Activated naive CD4-positive, alpha-beta T cell treated with anti-CD3 and anti-CD28 coated beads for 36 hours (primary cell): ENCODE measurements around the gene DAPK1. TPM values are rescaled to one million over a fixed set of nuclear protein-coding genes. Genes with fewer than 3 reads are reported as not detected.

Source experiments
- CTCF ChIA-PET: fragments of 350-600 bp; sonication (Branson Sonifier 250); formaldehyde crosslinking; loops from one replicate; lab custom pipeline; 2021; ENCODE audit warnings: antibody characterized with exemption; lab: Charles Lee
- DNase-seq: peaks from one replicate; pipeline ENCODE4 v3.0.0-alpha.2; 2020
- H3K27ac Mint-ChIP-seq: one replicate; pipeline ENCODE4 v1.8.0; 2021; ENCODE audit warnings: mild to moderate bottlenecking, mixed read lengths
- H3K27me3 Mint-ChIP-seq: one replicate; pipeline ENCODE4 v1.8.0; 2021; ENCODE audit warnings: low read depth, mixed read lengths
- H3K36me3 Mint-ChIP-seq: one replicate; pipeline ENCODE4 v1.8.0; 2021; ENCODE audit warnings: low read depth, mixed read lengths
- H3K4me1 Mint-ChIP-seq: one replicate; pipeline ENCODE4 v1.8.0; 2021; ENCODE audit warnings: low read depth, mixed read lengths
- H3K4me3 Mint-ChIP-seq: one replicate; pipeline ENCODE4 v1.8.0; 2021; ENCODE audit warnings: mild to moderate bottlenecking, moderate library complexity, mixed read lengths
- H3K9me3 Mint-ChIP-seq: one replicate; pipeline ENCODE4 v1.8.0; 2021; ENCODE audit warnings: mixed read lengths
- intact Hi-C: fragments of 100-400 bp; cut with micrococcal nuclease; formaldehyde crosslinking; loops from one replicate; pipeline ENCODE4 v1.15.1; 2023
- total RNA-seq, 2 experiments: library from RNA; stranded (reverse); gene quantifications; one replicate each; pipeline ENCODE4 v1.2.3, GENCODE V29; 2021

DAPK1 gene
- total RNA-seq, 2 experiments from 2014 or later = 0.20 to 0.50 TPM

DNA sequence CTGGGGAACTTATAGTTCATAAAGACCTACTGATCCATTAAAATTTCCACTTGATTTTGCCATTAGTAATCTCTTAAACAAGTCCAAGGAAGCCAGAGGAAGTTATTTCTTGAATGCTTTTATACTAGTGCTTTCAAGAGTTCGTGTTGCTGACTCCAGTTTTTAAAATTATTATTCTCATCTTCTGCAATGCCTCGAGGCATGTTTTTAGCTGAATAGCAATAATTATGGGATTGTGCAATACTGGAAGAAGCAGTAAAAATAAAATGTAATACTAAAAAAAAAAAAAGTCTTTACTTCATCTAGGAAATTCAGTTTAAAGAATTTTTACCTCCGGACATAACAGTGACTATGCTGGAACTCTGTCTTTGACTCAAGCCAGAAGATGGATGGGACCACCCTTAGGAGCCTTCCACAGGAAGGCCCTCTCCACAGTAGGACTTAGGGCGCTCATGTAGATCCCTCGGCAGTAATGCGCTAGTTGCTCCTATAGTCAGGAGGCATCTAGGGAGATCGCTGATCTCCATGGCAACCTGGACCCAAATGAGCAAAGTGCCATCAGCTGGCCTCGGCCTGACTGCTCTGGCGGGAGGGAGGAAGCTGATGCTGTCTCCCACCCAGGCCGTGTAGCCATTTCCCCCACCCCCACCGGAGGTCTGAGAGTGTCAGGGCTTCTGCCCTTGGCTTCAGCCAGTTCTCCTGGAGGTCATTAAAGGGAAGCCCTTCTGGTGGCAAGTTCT is 56.7 kb downstream of the DAPK1 start:
- Mint-ChIP-seq H3K27ac (no peak overlapping the region), H3K36me3 (no peaks in the 10 kb centered on the region), H3K4me3 (no peak overlapping the region), H3K27me3 (peaks cover 10% of the 10 kb centered on the region), H3K9me3 (no peaks in the 10 kb centered on the region), H3K4me1 (no peaks in the 10 kb centered on the region)
- no peak for DNase-seq
- CTCF ChIA-PET = no interaction called here
- intact Hi-C loops = no loop called here

DNA sequence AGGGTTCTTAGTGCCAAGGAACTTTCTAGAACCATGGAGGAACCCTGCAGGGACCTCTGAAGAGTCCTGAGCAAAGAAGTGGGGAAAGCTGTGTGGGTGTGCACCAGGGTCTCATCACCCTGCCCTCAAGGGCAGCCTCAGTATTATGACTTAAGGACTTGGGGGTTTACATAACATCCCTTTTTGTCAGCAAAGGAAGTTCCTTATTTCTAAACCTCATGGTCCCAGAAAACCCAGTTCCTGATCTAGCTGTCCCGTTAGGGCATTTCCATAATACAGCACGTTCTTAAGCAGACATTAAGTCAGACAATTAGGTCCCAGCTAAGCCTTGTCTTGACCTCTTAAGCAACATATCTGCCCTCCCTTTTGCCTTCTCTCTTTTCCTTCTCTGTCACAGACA is 57.3 kb downstream of the DAPK1 start:
- Mint-ChIP-seq H3K27ac (no peak overlapping the region), H3K9me3 (no peaks in the 10 kb centered on the region), H3K4me3 (no peak overlapping the region), H3K27me3 (peaks cover 6% of the 10 kb centered on the region), H3K4me1 (no peaks in the 10 kb centered on the region), H3K36me3 (no peaks in the 10 kb centered on the region)
- no peak for DNase-seq
- CTCF ChIA-PET = no interaction called here
- intact Hi-C loops = no loop called here

- Mint-ChIP-seq H3K27me3 (peaks cover 4% of the 10 kb centered on the region), H3K4me3 (no peak overlapping the region), H3K4me1 (no peaks in the 10 kb centered on the region), H3K36me3 (no peaks in the 10 kb centered on the region), H3K9me3 (no peaks in the 10 kb centered on the region), H3K27ac (no peak overlapping the region)
- intact Hi-C loops = no loop called here
- CTCF ChIA-PET = interaction anchor here (0.7 kb wide), 1 partner anchor 11 kb away, joined by 3 read pairs; no protein-coding TSS in a partner anchor
- no peak for DNase-seq
Observed at GRCh38 chr9:87556039-87556438, 58.4 kb downstream of the DAPK1 start.

- no peak overlapping the region for H3K27ac Mint-ChIP-seq
- no peak overlapping the region for H3K4me3 Mint-ChIP-seq
- no peaks in the 10 kb centered on the region for H3K4me1 Mint-ChIP-seq
- H3K9me3 Mint-ChIP-seq = no peaks in the 10 kb centered on the region
- no peaks in the 10 kb centered on the region for H3K36me3 Mint-ChIP-seq
- DNase-seq = no peak
- CTCF ChIA-PET = interaction anchor here (0.6 to 1.1 kb wide), 2 partner anchors 9 to 12 kb away, joined by 3 read pairs; no protein-coding TSS in a partner anchor
- intact Hi-C loops = no loop called here
- peaks cover 4% of the 10 kb centered on the region for H3K27me3 Mint-ChIP-seq
Observed at GRCh38 chr9:87556821-87557220, 59.2 kb downstream of the DAPK1 start.

GRCh38 chr9:87557996-87558395 is 60.3 kb downstream of the DAPK1 start:
- no peak for DNase-seq
- Mint-ChIP-seq H3K9me3 (no peaks in the 10 kb centered on the region), H3K27me3 (peaks cover 4% of the 10 kb centered on the region), H3K4me1 (no peaks in the 10 kb centered on the region), H3K4me3 (no peak overlapping the region), H3K27ac (no peak overlapping the region), H3K36me3 (no peaks in the 10 kb centered on the region)
- intact Hi-C loops = no loop called here
- CTCF ChIA-PET = interaction anchor here (0.5 kb wide), 1 partner anchor 251 kb away, joined by 4 read pairs; no protein-coding TSS in a partner anchor

- Mint-ChIP-seq H3K4me3 (no peak overlapping the region), H3K27me3 (peaks cover 4% of the 10 kb centered on the region), H3K36me3 (no peaks in the 10 kb centered on the region), H3K9me3 (no peaks in the 10 kb centered on the region), H3K27ac (no peak overlapping the region), H3K4me1 (no peaks in the 10 kb centered on the region)
- DNase-seq = no peak
- intact Hi-C loops = no loop called here
- CTCF ChIA-PET = no interaction called here
Observed at GRCh38 chr9:87558606-87559190, 61.0 kb downstream of the DAPK1 start.

GRCh38 chr9:87562062-87562461 is 64.4 kb downstream of the DAPK1 start:
- H3K4me1 Mint-ChIP-seq = no peaks in the 10 kb centered on the region
- CTCF ChIA-PET = no interaction called here
- intact Hi-C loops = no loop called here
- H3K4me3 Mint-ChIP-seq = no peak overlapping the region
- DNase-seq = no peak
- peaks cover 11% of the 10 kb centered on the region for H3K27me3 Mint-ChIP-seq
- no peaks in the 10 kb centered on the region for H3K36me3 Mint-ChIP-seq
- H3K27ac Mint-ChIP-seq = no peak overlapping the region
- H3K9me3 Mint-ChIP-seq = no peaks in the 10 kb centered on the region

DNA sequence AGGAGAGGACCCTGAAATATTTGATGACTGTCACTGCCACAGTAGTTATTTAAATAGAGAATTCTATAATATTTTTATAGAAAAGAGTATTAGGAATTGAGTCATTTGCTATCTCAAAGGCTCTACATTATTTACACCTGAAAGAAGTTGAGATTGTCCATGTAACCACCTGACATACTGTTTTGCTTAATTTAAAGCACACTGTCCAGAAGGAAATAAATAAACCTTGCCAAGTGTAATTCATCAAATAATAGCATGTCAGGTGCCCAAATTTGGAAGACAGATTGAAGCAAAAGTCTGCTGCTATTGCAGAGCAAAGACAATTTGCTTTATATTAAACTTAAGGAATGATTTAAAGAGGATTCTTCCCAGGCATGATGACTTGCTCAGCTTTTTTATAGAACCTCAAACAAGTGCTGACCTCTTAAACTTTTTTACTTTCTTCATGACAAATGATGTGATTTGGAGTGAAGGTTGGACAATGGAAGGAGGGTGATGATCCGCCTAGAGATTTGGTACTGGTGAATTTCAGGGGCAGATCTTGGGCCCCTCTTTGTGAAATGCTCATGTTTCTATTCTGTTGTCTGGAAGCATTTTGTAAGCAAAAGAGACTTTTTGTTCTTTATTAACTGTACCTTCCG is 65.0 kb downstream of the DAPK1 start:
- intact Hi-C loops = no loop called here
- no peak overlapping the region for H3K4me3 Mint-ChIP-seq
- no peak overlapping the region for H3K27ac Mint-ChIP-seq
- no peak for DNase-seq
- no peaks in the 10 kb centered on the region for H3K36me3 Mint-ChIP-seq
- H3K4me1 Mint-ChIP-seq = no peaks in the 10 kb centered on the region
- CTCF ChIA-PET = no interaction called here
- no peaks in the 10 kb centered on the region for H3K9me3 Mint-ChIP-seq
- H3K27me3 Mint-ChIP-seq = peaks cover 12% of the 10 kb centered on the region

DNA sequence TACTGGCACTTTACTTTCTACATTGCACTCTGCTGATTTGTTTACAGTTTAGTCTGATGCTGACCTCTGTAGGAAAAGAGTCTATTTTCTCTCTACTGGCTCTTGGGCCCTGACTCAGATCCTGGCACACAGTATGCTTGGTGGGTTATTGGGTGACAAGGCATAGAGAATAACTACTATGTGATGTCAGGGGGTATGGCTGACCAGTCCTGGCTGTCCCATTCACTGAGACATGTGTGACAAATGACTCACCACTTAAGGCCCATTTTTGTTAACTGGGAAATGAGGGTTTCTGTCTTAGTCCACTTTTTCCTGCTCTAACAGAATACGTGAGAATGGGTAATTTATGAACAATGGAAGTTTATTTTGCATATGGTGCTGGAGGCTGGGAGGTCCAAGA is 66.4 kb downstream of the DAPK1 start:
- CTCF ChIA-PET = no interaction called here
- no peaks in the 10 kb centered on the region for H3K9me3 Mint-ChIP-seq
- H3K27ac Mint-ChIP-seq = no peak overlapping the region
- no peak overlapping the region for H3K4me3 Mint-ChIP-seq
- intact Hi-C loops = no loop called here
- peaks cover 8% of the 10 kb centered on the region for H3K27me3 Mint-ChIP-seq
- no peaks in the 10 kb centered on the region for H3K4me1 Mint-ChIP-seq
- no peaks in the 10 kb centered on the region for H3K36me3 Mint-ChIP-seq
- no peak for DNase-seq

GRCh38 chr9:87564791-87565241 is 67.1 kb downstream of the DAPK1 start:
- Mint-ChIP-seq H3K27ac (no peak overlapping the region), H3K9me3 (no peaks in the 10 kb centered on the region), H3K4me3 (no peak overlapping the region), H3K27me3 (peaks cover 8% of the 10 kb centered on the region), H3K36me3 (no peaks in the 10 kb centered on the region), H3K4me1 (no peaks in the 10 kb centered on the region)
- CTCF ChIA-PET = no interaction called here
- intact Hi-C loops = no loop called here
- no peak for DNase-seq

GRCh38 chr9:87567001-87567400 is 69.3 kb downstream of the DAPK1 start:
- Mint-ChIP-seq H3K4me3 (no peak overlapping the region), H3K36me3 (no peaks in the 10 kb centered on the region), H3K27ac (no peak overlapping the region), H3K9me3 (no peaks in the 10 kb centered on the region), H3K27me3 (peaks cover 8% of the 10 kb centered on the region), H3K4me1 (no peaks in the 10 kb centered on the region)
- intact Hi-C loops = no loop called here
- CTCF ChIA-PET = interaction anchor here (1.3 kb wide), 1 partner anchor 11 kb away, joined by 3 read pairs; no protein-coding TSS in a partner anchor
- DNase-seq = no peak

DNA sequence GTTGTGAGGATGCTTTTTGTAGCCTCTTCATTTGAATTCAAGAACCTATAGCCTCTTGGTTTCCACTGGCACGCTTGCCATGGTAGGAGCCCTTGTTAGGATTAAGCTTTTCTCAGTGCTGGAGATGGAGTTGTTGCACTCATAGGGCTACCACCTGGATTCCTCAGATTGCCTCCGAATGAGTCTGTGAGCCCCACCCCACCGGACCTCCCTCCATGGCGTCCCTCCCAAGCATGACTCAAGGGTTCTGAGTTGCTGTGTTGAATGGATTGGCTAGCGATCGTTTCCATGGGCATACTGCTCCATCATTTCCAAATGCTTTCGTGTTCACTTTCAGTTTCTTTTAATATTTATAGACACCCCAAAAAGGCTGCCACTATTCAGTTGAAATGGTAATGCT is 69.9 kb downstream of the DAPK1 start:
- Mint-ChIP-seq H3K4me1 (no peaks in the 10 kb centered on the region), H3K4me3 (no peak overlapping the region), H3K27me3 (peaks cover 8% of the 10 kb centered on the region), H3K36me3 (no peaks in the 10 kb centered on the region), H3K9me3 (no peaks in the 10 kb centered on the region), H3K27ac (no peak overlapping the region)
- intact Hi-C loops = no loop called here
- no peak for DNase-seq
- CTCF ChIA-PET = interaction anchor here (1.3 kb wide), 1 partner anchor 12 kb away, joined by 3 read pairs; no protein-coding TSS in a partner anchor
